GM21619 (cell line): ENCODE results near the gene MED29.

ENCODE experiments used
- ATAC-seq: cut with Tn5 transposase; IDR thresholded peaks from one replicate; pipeline ENCODE4 v1.9.1; 2021; ENCODE audit not compliant: unreplicated experiment

The MED29 gene

GRCh38 chr19:39397360-39398296 lies 6.5 kb downstream of the MED29 start:
- ATAC-seq, result no peak

GRCh38 chr19:39398297-39398864 lies 7.2 kb downstream of the MED29 start:
- ATAC-seq, result no peak

GRCh38 chr19:39399668-39400050 lies 8.5 kb downstream of the MED29 start:
- ATAC-seq, result no peak

GRCh38 chr19:39400061-39400460 lies 8.9 kb downstream of the MED29 start:
- no peak for ATAC-seq

- ATAC-seq, result no peak
Measured at GRCh38 chr19:39401070-39401548, 9.9 kb downstream of the MED29 start.

GRCh38 chr19:39401549-39402345 lies 10.6 kb downstream of the MED29 start:
- ATAC-seq, result no peak

GRCh38 chr19:39402346-39403300 lies 11.4 kb downstream of the MED29 start:
- ATAC-seq, result no peak

GRCh38 chr19:39403331-39404312 lies 12.4 kb downstream of the MED29 start:
- peak; percentile 14 for ATAC-seq

GRCh38 chr19:39405261-39405957 lies 14.2 kb downstream of the MED29 start:
- ATAC-seq, result no peak

GRCh38 chr19:39405958-39406655 lies 14.9 kb downstream of the MED29 start:
- no peak for ATAC-seq

- ATAC-seq, result peak; percentile 18
Measured at GRCh38 chr19:39406656-39407409, 15.7 kb downstream of the MED29 start, which contains the start of gene ZFP36. ZFP36 (plus strand) TSS chr19:39406847; CDS start chr19:39406905, 58 bp downstream.

GRCh38 chr19:39407410-39407659 lies 16.2 kb downstream of the MED29 start:
- no peak for ATAC-seq

- no peak for ATAC-seq
Measured at GRCh38 chr19:39407660-39408391, 16.6 kb downstream of the MED29 start.

- no peak for ATAC-seq
Measured at GRCh38 chr19:39408392-39409207, 17.4 kb downstream of the MED29 start.

- no peak for ATAC-seq
Measured at GRCh38 chr19:39409208-39410016, 18.2 kb downstream of the MED29 start.
